Neural crest cell (in vitro differentiated cells): ENCODE measurements around the gene SERBP1. TPM values are rescaled to one million over a fixed set of nuclear protein-coding genes. Genes with fewer than 3 reads are reported as not detected.
"Not testable (repeated sequence)": the region's sequence is repeated elsewhere in the genome, so short reads cannot be mapped to it uniquely, and the experiment has no call there.

ENCODE experiments used
- DNase-seq: peaks from one replicate; pipeline ENCODE4 v3.0.0; 2021; ENCODE audit warnings: low read depth, mixed read lengths, low spot score
- H3K27ac Mint-ChIP-seq: one replicate; pipeline ENCODE4 v1.8.0; 2021; ENCODE audit warnings: mild to moderate bottlenecking, mixed read lengths; ENCODE audit not compliant: unreplicated experiment
- H3K27me3 Mint-ChIP-seq: 2 replicates; pipeline ENCODE4 v1.8.0; 2021; ENCODE audit warnings: low read depth, mild to moderate bottlenecking, mixed read lengths
- H3K36me3 Mint-ChIP-seq: 2 replicates; pipeline ENCODE4 v1.8.0; 2021; ENCODE audit warnings: low read depth, mild to moderate bottlenecking, mixed read lengths
- H3K4me1 Mint-ChIP-seq: 2 replicates; pipeline ENCODE4 v1.8.0; 2021; ENCODE audit warnings: mixed read lengths
- H3K4me3 Mint-ChIP-seq: one replicate; pipeline ENCODE4 v1.8.0; 2021; ENCODE audit warnings: mild to moderate bottlenecking, mixed read lengths
- H3K9me3 Mint-ChIP-seq: 2 replicates; pipeline ENCODE4 v1.8.0; 2021; ENCODE audit warnings: mixed read lengths
- total RNA-seq: library from RNA; stranded (reverse); gene quantifications from 2 replicates; pipeline ENCODE4 v1.2.1, GENCODE V29; 2021
- TF ChIP-seq, protein P1 (sequence below): fragments of 200-600 bp; sonication (generic); conservative IDR thresholded peaks from 2 replicates; pipeline ENCODE4 v1.5.0; 2021; ENCODE audit warnings: antibody characterized with exemption, mild to moderate bottlenecking

SERBP1 gene
- total RNA-seq, 1 donor from 2014 or later, result 370 TPM

DNA sequence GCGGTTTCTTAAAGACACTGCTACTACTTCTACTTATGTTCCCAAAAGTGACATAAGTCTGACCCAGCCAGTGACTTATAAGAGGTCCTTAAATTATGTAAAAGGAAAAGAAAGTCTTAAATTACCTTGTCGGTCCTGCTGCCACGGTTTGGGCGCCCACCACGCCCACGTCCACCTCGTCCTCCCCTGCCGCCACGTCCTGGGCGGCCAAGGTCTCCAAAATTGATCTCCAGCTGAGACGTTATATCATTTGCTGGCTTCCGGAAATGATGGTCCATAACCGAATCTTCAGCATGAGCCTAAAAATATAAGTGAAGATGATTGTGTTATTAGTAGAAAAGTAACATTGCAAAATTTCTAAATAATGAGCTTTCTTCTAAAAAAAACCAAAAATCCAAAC, 15.2 kb downstream of the SERBP1 start:
- peaks cover 3% of the 10 kb centered on the region for H3K36me3 Mint-ChIP-seq
- DNase-seq, result no peak
- no peak overlapping the region for H3K4me3 Mint-ChIP-seq
- H3K27ac Mint-ChIP-seq, result no peak overlapping the region
- no peaks in the 10 kb centered on the region for H3K9me3 Mint-ChIP-seq
- TF ChIP-seq, protein P1, sequence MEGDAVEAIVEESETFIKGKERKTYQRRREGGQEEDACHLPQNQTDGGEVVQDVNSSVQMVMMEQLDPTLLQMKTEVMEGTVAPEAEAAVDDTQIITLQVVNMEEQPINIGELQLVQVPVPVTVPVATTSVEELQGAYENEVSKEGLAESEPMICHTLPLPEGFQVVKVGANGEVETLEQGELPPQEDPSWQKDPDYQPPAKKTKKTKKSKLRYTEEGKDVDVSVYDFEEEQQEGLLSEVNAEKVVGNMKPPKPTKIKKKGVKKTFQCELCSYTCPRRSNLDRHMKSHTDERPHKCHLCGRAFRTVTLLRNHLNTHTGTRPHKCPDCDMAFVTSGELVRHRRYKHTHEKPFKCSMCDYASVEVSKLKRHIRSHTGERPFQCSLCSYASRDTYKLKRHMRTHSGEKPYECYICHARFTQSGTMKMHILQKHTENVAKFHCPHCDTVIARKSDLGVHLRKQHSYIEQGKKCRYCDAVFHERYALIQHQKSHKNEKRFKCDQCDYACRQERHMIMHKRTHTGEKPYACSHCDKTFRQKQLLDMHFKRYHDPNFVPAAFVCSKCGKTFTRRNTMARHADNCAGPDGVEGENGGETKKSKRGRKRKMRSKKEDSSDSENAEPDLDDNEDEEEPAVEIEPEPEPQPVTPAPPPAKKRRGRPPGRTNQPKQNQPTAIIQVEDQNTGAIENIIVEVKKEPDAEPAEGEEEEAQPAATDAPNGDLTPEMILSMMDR, result no peak
- no peaks in the 10 kb centered on the region for H3K27me3 Mint-ChIP-seq
- peaks cover 12% of the 10 kb centered on the region for H3K4me1 Mint-ChIP-seq

DNA sequence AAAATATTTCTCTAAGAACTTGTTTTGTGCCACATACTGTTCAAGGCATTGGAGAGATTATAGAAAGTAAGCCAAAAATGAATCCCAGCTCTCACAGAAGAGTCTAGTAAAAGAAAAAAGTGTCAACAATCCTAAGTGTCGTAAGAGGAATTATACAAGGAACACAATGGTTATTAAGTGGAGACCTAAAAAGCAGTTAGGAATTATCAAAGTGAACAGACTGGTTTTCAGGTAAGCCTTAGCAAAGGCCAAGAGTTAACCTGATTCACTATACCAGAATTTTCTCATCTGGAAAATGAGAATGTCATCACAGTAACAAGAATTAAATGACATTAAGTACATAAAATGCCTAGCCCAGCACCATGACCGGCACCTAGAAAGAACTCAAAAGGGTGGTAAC, 15.6 kb downstream of the SERBP1 start:
- Mint-ChIP-seq H3K9me3 (no peaks in the 10 kb centered on the region), H3K27ac (no peak overlapping the region), H3K4me1 (peaks cover 9% of the 10 kb centered on the region), H3K36me3 (peaks cover 4% of the 10 kb centered on the region), H3K27me3 (no peaks in the 10 kb centered on the region), H3K4me3 (no peak overlapping the region)
- TF ChIP-seq, protein P1, result no peak
- DNase-seq, result no peak

DNA sequence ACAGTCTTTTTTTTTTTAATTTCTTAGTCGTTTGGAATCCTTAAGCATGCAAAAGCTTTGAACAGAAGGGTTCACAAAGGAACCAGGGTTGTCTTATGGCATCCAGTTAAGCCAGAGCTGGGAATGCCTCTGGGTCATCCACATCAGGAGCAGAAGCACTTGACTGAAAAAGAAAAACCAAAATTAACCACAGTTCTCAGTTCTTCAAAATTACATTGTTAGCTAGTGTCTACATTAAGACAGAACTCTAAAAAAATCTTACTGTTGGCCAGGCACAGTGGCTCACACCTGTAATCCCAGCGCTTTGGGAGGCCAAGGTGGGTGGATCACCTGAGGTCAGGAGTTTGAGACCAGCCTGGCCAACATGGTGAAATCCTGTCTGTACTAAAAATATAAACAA, 17.1 kb downstream of the SERBP1 start:
- DNase-seq, H3K4me1 Mint-ChIP-seq, H3K4me3 Mint-ChIP-seq, H3K36me3 Mint-ChIP-seq, H3K9me3 Mint-ChIP-seq, H3K27ac Mint-ChIP-seq, H3K27me3 Mint-ChIP-seq: not testable (repeated sequence)

DNA sequence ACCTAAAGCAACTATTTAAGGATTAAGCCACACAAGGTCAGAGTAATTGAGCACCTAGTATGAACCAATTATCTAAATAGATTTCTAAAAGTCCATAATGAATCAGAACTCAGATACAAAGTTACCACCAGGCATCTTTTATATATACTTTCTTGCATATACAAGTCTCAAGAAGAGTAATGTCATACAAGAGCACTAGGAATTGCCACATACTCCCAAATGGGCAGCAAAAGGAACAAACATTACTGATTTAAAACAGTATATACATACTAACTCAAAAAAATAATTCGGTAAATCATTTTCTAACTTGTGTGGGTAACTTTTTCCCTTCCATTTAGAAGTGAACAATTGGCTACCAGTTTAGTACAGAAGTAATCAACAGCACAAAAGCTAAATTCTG, 22.1 kb downstream of the SERBP1 start:
- H3K27ac Mint-ChIP-seq, result no peak overlapping the region
- H3K4me1 Mint-ChIP-seq, result peaks cover 3% of the 10 kb centered on the region
- peaks cover 6% of the 10 kb centered on the region for H3K36me3 Mint-ChIP-seq
- no peaks in the 10 kb centered on the region for H3K9me3 Mint-ChIP-seq
- no peak overlapping the region for H3K4me3 Mint-ChIP-seq
- DNase-seq, result no peak
- TF ChIP-seq, protein P1, result no peak
- no peaks in the 10 kb centered on the region for H3K27me3 Mint-ChIP-seq

DNA sequence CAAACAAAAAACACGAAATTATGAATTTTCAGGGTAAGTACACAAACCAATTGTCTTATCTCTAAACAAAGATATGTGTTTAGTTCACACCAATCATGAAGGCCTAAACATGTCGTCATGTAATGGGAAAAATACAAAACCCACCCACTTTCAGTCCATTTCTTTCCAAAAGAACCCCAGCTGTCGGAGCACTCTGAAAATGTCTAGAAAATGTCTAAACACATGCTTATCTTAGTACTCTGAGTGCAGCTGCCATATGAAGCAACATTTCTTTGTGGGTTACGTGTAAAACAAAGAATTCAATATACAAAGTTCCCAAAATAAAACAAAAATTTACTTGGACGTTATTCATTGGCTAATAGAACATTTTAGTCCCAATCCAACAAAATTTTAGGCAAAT, 22.7 kb downstream of the SERBP1 start:
- H3K4me1 Mint-ChIP-seq, result peaks cover 3% of the 10 kb centered on the region
- TF ChIP-seq, protein P1, result no peak
- no peaks in the 10 kb centered on the region for H3K9me3 Mint-ChIP-seq
- H3K36me3 Mint-ChIP-seq, result peaks cover 6% of the 10 kb centered on the region
- no peak for DNase-seq
- H3K27ac Mint-ChIP-seq, result no peak overlapping the region
- H3K27me3 Mint-ChIP-seq, result no peaks in the 10 kb centered on the region
- H3K4me3 Mint-ChIP-seq, result no peak overlapping the region

DNA sequence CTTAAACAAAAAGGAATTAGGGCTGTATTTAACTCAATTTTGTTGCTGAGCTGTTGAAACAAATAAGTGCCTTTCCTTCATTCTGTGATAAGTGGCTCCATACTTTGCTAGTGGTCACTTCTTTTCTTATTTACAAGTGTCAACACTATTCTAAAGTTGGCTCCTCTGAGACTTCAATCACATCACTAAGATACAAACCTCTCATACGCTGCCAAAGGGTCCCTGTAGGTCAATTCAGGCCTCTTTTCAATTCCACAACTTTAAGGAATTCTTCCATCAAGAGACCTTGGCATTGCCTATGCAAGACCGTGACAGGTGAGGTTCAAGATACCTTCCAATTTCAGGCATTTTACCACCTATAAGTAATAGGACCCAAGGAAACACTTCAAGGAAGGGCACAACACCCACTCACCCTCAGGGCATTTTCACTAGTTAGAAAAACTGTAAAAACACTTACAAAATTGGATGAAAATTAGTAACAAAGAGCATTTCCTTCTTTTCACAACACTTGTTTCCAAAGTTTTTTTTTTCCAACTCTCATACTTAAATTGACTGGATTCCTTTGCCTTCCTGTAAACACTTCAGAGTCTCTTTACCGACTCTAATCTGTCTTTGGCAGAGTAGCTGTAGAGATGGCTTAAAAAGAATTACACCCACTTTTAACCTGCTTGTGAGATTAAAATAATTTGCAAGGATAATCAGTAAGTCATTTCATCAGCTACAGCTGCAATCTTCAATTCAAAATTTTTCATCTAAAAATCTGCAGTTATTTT, 24.5 kb downstream of the SERBP1 start:
- Mint-ChIP-seq H3K27ac (no peak overlapping the region), H3K9me3 (no peaks in the 10 kb centered on the region), H3K4me3 (no peak overlapping the region), H3K27me3 (no peaks in the 10 kb centered on the region), H3K4me1 (peaks cover 3% of the 10 kb centered on the region), H3K36me3 (peaks cover 7% of the 10 kb centered on the region)
- DNase-seq, result no peak
- TF ChIP-seq, protein P1, result no peak
